ENCODE measurements around the gene POLR2I.

Gene POLR2I

GRCh38 chr19:36108684-36109083 lies 6.0 kb downstream of the POLR2I start:
- H3K27ac ChIP-seq, result no peak overlapping the region
- TF ChIP-seq CTCF (conservative IDR thresholded peaks at IDR 0.05) (no peak), ZFX (IDR thresholded peaks at IDR 0.05) (no peak)

- H3K27ac ChIP-seq, result no peak overlapping the region
- TF ChIP-seq ZFX (IDR thresholded peaks at IDR 0.05) (no peak), CTCF (conservative IDR thresholded peaks at IDR 0.05) (no peak)
These were observed 7.7 kb downstream of the POLR2I start for GRCh38 chr19:36106991-36107390.

GRCh38 chr19:36106441-36106840 lies 8.2 kb downstream of the POLR2I start:
- H3K27ac ChIP-seq, result no peak overlapping the region
- TF ChIP-seq ZFX (IDR thresholded peaks at IDR 0.05) (no peak), CTCF (conservative IDR thresholded peaks at IDR 0.05) (no peak)

GRCh38 chr19:36103842-36104552 lies 10.7 kb downstream of the POLR2I start:
- no peak overlapping the region for H3K27ac ChIP-seq
- TF ChIP-seq CTCF (conservative IDR thresholded peaks at IDR 0.05) (no peak), ZFX (IDR thresholded peaks at IDR 0.05) (no peak)

- H3K27ac ChIP-seq, result no peak overlapping the region
- TF ChIP-seq ZFX (IDR thresholded peaks at IDR 0.05) (no peak), CTCF (conservative IDR thresholded peaks at IDR 0.05) (no peak)
These were observed 11.5 kb downstream of the POLR2I start for GRCh38 chr19:36103040-36103626.

- no peak overlapping the region for H3K27ac ChIP-seq
- TF ChIP-seq ZFX (IDR thresholded peaks at IDR 0.05) (no peak), CTCF (conservative IDR thresholded peaks at IDR 0.05) (no peak)
These were observed 12.9 kb downstream of the POLR2I start for GRCh38 chr19:36101550-36102327.

GRCh38 chr19:36100476-36100875 lies 14.2 kb downstream of the POLR2I start:
- no peak overlapping the region for H3K27ac ChIP-seq
- TF ChIP-seq CTCF (conservative IDR thresholded peaks at IDR 0.05) (no peak), ZFX (IDR thresholded peaks at IDR 0.05) (no peak)
